Renal cortex interstitium (tissue), 3 donors: ENCODE data around the gene GPAM. TPM values are rescaled to one million over a fixed set of nuclear protein-coding genes. Genes with fewer than 3 reads are reported as not detected.

ENCODE experiments used
- polyA plus RNA-seq, 3 donors: library from polyadenylated mRNA; unstranded; fragments of 120-200 nt; gene quantifications; one replicate each; pipeline ENCODE4 v1.2.1, GENCODE V29; 2013; ENCODE audit not compliant: insufficient read length in 3 of 3

The GPAM gene
- polyA plus RNA-seq, 3 donors: 15.1 to 17.7 (median 15.8) TPM

Other genes with a start within 250 kb of the GPAM start
- gene TECTB, start 99.6 kb upstream of the GPAM start, polyA plus RNA-seq: not detected
- 1 to 10 TPM; 4.3 to 5.7 (median 4.7) TPM for gene ACSL5, start 190.4 kb upstream of the GPAM start, polyA plus RNA-seq